GM18526 (cell line): ENCODE measurements around the gene NOTCH2.
"Not testable (repeated sequence)": the region's sequence is repeated elsewhere in the genome, so short reads cannot be mapped to it uniquely, and the experiment has no call there.

ENCODE experiments used
- POLR2A ChIP-seq: IDR thresholded peaks from 3 replicates; pipeline ENCODE4 v1.6.1; 2011; ENCODE audit not compliant: insufficient read length; ENCODE audit errors: extremely low read depth

The NOTCH2 gene

GRCh38 chr1:120069067-120069919, at the start of gene NOTCH2:
Gene NOTCH2 (minus strand): TSS chr1:120069662. CDS start chr1:120069406, 256 bp downstream.
- not testable (repeated sequence) for TF ChIP-seq POLR2A

GRCh38 chr1:119988306-119989062, 81.0 kb downstream of the NOTCH2 start:
- TF ChIP-seq POLR2A: no peak

GRCh38 chr1:119987686-119988085, 81.8 kb downstream of the NOTCH2 start:
- no peak for TF ChIP-seq POLR2A

- no peak for TF ChIP-seq POLR2A
Measured at GRCh38 chr1:119987112-119987511, 82.3 kb downstream of the NOTCH2 start.

- no peak for TF ChIP-seq POLR2A
Measured at GRCh38 chr1:119986007-119986497, 83.4 kb downstream of the NOTCH2 start.

- TF ChIP-seq POLR2A: no peak
Measured at GRCh38 chr1:119984771-119985170, 84.7 kb downstream of the NOTCH2 start.

- no peak for TF ChIP-seq POLR2A
Measured at GRCh38 chr1:119981986-119982815, 87.3 kb downstream of the NOTCH2 start.

- TF ChIP-seq POLR2A: no peak
Measured at GRCh38 chr1:119981496-119981895, 88.0 kb downstream of the NOTCH2 start.

GRCh38 chr1:119978018-119978505, 91.4 kb downstream of the NOTCH2 start:
- no peak for TF ChIP-seq POLR2A

GRCh38 chr1:119975006-119975405, 94.5 kb downstream of the NOTCH2 start:
- no peak for TF ChIP-seq POLR2A

- no peak for TF ChIP-seq POLR2A
Measured at GRCh38 chr1:119974013-119974412, 95.4 kb downstream of the NOTCH2 start.

GRCh38 chr1:119971710-119972570, 97.5 kb downstream of the NOTCH2 start:
- TF ChIP-seq POLR2A: no peak

GRCh38 chr1:119968601-119969000, 100.9 kb downstream of the NOTCH2 start:
- no peak for TF ChIP-seq POLR2A

- TF ChIP-seq POLR2A: no peak
Measured at GRCh38 chr1:119968068-119968492, 101.4 kb downstream of the NOTCH2 start.

GRCh38 chr1:119966681-119967080, 102.8 kb downstream of the NOTCH2 start:
- no peak for TF ChIP-seq POLR2A
